Fibroblast of villous mesenchyme (primary cell): ENCODE data around the gene DUSP3. TPM values are rescaled to one million over a fixed set of nuclear protein-coding genes. Genes with fewer than 3 reads are reported as not detected.

Source experiments
- DNase-seq: peaks from one replicate; pipeline ENCODE4 v3.0.0-alpha.2; 2010; ENCODE audit warnings: low read depth
- H3K4me3 ChIP-seq: 2 replicates; pipeline ENCODE4 v1.5.1; 2011; ENCODE audit warnings: low read depth, mild to moderate bottlenecking, low read length
- total RNA-seq: library from RNA; depleted of rRNA; stranded (reverse); fragments of >200 nt; gene quantifications from 2 replicates; pipeline ENCODE4 v1.2.3, GENCODE V29; 2012
- TF ChIP-seq, protein P1 (sequence below): IDR thresholded peaks from 2 replicates; pipeline ENCODE4 v1.5.1; 2012; ENCODE audit warnings: low read depth, mild to moderate bottlenecking, low read length; ENCODE audit not compliant: insufficient read depth

DUSP3 gene
- total RNA-seq, 1 donor, result 95.9 TPM

DNA sequence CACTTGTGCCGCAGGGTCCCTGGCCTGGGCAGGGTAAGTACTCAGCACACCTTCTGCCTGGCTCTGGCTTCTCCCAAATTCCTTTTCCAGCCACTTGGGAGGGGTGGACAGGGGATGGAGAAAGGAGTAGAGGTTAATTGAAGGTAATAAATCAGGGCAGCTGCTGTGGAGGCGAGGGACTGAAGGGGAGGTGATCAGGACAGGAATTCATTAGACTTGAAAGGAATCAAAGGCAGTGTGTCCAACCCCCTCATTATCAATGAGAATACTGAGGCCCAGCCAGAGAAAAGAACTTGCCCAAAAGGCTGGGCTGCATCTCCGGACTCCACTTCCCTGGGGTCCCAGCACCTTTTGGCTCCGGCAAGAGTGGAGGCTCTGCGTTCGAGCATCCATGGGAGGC is 22.6 kb downstream of the DUSP3 start:
- TF ChIP-seq, protein P1, sequence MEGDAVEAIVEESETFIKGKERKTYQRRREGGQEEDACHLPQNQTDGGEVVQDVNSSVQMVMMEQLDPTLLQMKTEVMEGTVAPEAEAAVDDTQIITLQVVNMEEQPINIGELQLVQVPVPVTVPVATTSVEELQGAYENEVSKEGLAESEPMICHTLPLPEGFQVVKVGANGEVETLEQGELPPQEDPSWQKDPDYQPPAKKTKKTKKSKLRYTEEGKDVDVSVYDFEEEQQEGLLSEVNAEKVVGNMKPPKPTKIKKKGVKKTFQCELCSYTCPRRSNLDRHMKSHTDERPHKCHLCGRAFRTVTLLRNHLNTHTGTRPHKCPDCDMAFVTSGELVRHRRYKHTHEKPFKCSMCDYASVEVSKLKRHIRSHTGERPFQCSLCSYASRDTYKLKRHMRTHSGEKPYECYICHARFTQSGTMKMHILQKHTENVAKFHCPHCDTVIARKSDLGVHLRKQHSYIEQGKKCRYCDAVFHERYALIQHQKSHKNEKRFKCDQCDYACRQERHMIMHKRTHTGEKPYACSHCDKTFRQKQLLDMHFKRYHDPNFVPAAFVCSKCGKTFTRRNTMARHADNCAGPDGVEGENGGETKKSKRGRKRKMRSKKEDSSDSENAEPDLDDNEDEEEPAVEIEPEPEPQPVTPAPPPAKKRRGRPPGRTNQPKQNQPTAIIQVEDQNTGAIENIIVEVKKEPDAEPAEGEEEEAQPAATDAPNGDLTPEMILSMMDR, result no peak
- H3K4me3 ChIP-seq, result no peak overlapping the region
- DNase-seq, result no peak

DNA sequence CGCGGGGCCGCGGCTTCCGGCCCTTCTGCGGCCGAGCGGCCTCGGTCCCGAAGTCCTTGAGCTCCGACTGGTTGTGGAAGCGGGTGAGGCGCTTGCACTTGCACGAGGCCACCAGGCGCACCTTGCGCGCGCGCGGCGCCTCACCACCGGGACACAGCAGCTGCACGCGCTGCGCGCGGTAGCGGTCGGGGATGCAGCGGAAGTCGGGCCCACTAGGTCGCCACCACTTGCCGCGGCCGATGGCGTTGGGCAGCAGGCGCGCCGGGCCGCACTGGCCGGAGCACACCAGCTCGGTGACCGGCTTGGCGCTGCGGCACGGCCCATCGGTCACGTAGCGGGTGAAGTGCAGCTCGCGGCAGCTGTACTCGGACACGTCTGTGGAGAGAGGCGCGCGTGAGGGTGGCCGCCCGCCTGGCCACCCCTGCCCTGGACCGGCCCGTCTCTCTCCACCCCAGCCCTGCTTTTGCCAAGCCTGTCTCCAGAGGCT is 23.3 kb downstream of the DUSP3 start:
- DNase-seq, result peak; percentile 40
- TF ChIP-seq, protein P1, result no peak
- H3K4me3 ChIP-seq, result peak overlapping the region; percentile 14

DNA sequence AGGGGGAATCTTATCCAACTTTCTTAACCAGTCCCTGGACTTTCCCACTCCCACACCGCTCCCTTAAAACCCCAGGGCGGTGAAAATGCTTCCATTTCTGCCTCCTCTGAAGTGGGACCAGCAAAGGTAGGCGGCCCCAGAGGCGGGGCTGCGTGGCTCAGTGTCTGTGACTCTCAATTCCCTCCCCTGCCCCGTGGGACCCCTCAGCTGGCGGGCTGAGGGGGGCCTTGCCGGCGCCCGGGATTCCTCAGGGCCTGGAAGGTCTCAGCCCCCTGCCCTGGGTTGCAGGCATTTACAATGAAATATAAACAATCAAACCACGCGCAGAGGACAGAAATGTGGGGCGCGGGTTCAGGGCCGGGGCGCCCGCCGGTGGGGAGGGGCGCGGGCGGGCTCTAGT is 23.8 kb downstream of the DUSP3 start:
- DNase-seq, result no peak
- no peak overlapping the region for H3K4me3 ChIP-seq
- TF ChIP-seq, protein P1, result no peak

DNA sequence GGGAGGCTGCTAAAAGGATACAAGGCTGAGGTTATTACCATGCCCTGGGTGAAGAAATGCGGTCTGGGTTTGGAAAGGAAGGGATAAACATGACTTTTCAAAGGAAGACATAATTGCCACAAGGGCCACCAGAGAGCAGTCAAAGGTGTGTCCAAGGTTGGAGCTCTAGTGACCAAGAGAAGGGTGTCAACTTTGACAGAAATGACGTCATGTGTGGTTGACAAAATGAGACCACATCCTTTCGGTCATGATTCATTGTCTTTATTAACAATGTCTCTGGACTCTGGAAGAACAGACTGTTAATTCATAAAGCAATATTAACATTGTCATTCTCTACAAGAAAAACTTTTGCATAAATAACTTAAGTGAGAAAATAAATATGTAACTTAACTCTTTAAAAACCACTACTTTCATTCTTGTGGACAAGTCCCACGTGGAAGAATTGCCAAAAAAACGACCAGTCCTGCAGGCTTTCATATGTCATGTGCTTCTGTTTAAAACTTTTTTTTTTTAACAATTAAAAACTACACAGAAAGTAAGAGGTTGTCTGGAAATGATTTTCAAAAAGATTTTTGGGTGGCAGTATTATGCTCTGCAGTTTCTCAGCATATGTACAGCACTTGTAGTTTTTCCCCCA is 25.2 kb downstream of the DUSP3 start:
- no peak overlapping the region for H3K4me3 ChIP-seq
- no peak for DNase-seq
- TF ChIP-seq, protein P1, result no peak

DNA sequence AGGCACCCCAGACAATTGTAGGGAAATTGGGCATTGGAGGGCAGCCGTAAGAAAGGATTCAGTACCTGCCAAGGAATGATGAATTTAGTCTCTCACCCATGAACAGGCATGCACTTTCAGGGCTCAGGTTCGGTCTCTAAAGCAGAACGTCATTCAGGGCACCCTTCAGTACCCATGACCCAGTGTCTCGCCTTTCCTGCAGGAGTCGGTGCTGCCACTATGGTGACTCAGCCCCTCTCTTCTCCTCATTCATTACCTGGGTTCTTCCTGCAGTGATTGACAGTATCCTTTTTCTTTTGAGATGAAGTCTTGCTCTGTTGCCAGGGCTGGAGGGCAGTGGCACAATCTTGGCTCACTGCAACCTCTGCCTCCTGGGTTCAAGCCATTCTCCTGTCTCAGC is 28.6 kb downstream of the DUSP3 start:
- no peak overlapping the region for H3K4me3 ChIP-seq
- DNase-seq, result no peak
- TF ChIP-seq, protein P1, result no peak

DNA sequence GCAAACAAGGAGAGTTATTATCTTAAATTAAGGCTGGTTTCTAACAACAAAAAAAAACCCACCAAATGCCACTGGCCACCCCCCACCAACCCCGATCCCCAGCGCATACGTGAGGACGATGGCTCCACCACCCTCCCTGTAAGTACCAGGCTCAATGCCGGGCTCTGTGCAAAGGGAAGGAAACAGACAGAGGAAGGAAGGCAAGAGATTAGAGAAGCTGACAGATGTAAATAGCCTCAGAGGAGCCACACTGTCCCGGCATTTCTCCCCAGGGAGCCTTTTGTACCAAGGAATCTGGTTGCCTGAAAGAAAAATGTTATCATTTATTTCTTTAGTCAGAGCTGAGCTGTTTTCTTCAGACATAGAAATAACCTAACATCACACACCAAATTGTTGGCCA is 33.2 kb downstream of the DUSP3 start:
- TF ChIP-seq, protein P1, result no peak
- H3K4me3 ChIP-seq, result no peak overlapping the region
- no peak for DNase-seq

DNA sequence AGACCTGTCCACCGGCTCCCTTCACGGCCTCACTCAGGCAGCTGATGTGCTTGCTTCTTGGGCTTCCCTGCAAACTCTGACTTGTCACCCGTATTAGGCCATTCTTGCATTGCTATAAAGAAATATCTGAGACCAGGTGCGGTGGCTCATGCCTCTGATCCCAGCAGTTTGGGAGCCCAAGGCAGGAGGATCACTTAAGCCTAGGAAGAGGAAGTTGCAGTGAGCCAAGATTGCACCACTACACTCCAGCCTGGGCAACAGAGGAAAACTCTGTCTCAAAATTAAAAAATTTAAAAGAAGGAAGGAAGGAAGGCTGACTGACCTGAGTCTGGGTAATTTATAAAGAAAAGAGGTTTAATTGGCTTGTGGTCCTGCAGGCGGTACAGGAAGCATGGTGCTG is 37.1 kb downstream of the DUSP3 start:
- TF ChIP-seq, protein P1, result no peak
- no peak for DNase-seq
- no peak overlapping the region for H3K4me3 ChIP-seq
